Subcutaneous adipose tissue (tissue), 4 donors: Measurements from ENCODE around the gene FAM32A. TPM values are rescaled to one million over a fixed set of nuclear protein-coding genes. Genes with fewer than 3 reads are reported as not detected.

Experiments used
- total RNA-seq, 4 donors: library from RNA; depleted of rRNA; stranded (reverse); fragments of >200 nt; gene quantifications; one replicate each; pipeline ENCODE4 v1.1.0, GENCODE V29; 2016
- TF ChIP-seq, protein P1 (sequence below): fragments of 450-650 bp; IDR thresholded peaks from one replicate; pipeline ENCODE4 v1.5.1; 2016; ENCODE audit warnings: low read depth, mild to moderate bottlenecking, control low read depth, antibody characterized with exemption, moderate library complexity

FAM32A gene
- total RNA-seq, 4 donors from 2014 or later = 65.7 to 78.6 (median 77.6) TPM

DNA sequence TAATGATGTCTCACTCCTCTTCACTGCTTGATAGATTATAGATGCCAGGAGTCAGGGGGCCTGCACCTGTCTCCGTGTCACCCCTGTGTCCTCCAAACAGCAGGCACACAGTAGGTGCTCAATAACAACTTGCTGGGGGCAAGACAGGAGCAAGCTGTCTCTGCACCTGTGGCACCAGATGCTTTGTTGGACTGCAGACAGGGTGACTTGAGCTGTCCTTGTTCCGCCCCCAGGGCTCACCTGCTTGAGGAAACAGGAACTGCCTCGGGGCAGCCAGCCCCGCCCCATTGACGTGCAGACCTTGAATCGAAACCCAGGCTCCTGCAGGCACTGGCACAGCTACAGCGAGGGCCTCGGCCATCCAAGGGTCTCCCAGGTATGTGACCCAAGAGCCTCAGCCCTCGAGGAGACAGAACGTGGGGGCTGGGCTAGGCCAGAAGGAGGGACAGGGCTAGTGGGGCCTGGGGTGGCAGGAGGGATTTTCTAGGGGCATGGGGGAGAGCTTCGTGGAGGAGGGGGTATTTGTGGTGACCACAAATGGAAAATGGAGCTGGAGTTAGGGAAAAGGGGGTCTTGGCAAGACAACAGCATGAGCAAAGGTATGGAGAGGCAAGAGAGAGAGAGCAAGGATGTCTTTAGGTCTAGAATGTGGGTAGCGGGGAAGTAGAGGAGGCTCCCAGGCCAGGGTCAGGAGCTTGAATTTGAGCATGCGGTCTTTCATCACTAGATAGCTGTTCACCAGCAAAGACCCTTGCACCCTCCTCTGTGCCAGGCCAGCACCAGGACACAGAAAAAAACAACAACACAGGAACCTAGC, 41.6 kb upstream of the FAM32A start, which contains the start of gene HSH2D:
HSH2D (plus strand) TSS at position 287 of the 817 bp plus-strand sequence. CDS start 5,066 bp downstream, outside the sequence.
- TF ChIP-seq, protein P1, sequence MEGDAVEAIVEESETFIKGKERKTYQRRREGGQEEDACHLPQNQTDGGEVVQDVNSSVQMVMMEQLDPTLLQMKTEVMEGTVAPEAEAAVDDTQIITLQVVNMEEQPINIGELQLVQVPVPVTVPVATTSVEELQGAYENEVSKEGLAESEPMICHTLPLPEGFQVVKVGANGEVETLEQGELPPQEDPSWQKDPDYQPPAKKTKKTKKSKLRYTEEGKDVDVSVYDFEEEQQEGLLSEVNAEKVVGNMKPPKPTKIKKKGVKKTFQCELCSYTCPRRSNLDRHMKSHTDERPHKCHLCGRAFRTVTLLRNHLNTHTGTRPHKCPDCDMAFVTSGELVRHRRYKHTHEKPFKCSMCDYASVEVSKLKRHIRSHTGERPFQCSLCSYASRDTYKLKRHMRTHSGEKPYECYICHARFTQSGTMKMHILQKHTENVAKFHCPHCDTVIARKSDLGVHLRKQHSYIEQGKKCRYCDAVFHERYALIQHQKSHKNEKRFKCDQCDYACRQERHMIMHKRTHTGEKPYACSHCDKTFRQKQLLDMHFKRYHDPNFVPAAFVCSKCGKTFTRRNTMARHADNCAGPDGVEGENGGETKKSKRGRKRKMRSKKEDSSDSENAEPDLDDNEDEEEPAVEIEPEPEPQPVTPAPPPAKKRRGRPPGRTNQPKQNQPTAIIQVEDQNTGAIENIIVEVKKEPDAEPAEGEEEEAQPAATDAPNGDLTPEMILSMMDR = no peak

DNA sequence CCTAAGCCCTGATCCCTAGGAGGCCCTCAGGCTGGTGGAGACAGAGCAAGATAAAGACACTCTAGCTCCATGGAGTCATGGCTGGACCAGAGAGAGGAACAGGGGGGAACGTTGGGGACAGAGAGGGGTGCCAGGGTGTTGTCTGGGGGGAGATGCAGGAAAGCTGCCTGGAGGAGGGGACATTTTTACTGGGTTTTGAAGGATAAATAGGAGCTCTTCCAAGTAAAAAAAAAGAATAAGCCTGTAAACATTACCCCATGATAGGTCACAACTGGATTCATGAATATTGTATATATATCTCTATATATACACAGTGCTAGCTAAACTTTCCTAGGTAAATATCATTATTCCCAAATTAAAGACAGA, 41.0 kb upstream of the FAM32A start:
- TF ChIP-seq, protein P1 = no peak

DNA sequence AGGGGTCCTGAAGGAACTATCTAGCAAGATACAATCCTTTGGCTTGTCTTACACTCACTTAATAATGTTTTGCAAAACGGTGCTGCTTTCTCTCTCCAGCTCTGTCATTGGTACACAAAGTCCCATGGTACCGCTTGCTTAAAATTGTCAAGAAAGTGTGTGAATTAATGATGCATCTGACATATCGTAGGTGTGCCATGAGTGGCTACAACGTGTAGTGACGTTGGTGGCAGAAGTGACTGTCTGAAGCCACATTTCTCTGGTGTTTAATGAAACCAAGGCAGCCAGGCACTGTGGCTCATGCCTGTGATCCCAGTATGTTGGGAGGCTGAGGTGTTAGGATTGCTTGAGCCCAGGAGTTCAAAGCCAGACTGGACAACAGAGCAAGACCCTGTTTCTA, 39.1 kb upstream of the FAM32A start:
- TF ChIP-seq, protein P1 = no peak

- TF ChIP-seq, protein P1 = no peak
Measured at GRCh38 chr19:16148443-16149229, 36.6 kb upstream of the FAM32A start.

- TF ChIP-seq, protein P1 = no peak
Measured at GRCh38 chr19:16153582-16154336, 31.5 kb upstream of the FAM32A start.

GRCh38 chr19:16154557-16154956, 30.7 kb upstream of the FAM32A start:
- TF ChIP-seq, protein P1 = no peak

DNA sequence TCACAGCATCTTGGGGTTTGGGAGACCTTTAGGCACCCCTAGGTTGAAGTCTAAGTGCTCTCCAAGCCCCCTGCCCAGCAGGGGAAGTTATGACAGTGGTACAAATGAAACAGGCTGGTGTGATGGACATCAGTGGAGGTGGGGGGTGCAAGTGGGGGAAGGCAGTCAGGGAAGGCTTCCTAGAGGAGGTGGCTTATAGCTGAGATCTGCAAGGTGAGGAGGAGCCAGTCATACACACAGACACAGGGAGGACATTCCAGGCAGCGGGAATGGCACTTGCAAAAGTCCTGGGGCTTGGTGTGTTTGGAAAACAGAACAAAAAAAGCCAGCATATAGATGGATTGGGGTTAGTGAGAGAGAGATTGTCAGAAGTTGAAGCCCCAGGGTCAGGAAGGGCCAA, 30.1 kb upstream of the FAM32A start:
- TF ChIP-seq, protein P1 = no peak
